ENCODE measurements around the gene KRTAP9-2.
"Not testable (repeated sequence)": the region's sequence is repeated elsewhere in the genome, so short reads cannot be mapped to it uniquely, and the experiment has no call there.

Gene KRTAP9-2, protein sequence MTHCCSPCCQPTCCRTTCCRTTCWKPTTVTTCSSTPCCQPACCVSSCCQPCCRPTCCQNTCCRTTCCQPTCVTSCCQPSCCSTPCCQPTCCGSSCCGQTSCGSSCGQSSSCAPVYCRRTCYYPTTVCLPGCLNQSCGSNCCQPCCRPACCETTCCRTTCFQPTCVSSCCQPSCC

DNA sequence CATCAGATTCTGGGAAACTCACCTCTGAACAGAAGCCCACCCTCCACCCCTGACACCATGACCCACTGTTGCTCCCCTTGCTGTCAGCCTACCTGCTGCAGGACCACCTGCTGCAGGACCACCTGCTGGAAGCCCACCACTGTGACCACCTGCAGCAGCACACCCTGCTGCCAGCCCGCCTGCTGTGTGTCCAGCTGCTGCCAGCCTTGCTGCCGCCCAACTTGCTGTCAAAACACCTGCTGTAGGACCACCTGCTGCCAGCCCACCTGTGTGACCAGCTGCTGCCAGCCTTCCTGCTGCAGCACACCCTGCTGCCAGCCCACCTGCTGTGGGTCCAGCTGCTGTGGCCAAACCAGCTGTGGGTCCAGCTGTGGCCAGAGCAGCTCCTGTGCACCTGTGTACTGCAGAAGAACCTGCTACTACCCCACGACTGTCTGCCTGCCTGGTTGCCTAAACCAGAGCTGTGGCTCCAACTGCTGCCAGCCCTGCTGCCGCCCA is at the start of gene KRTAP9-2:
TSS of gene KRTAP9-2 (plus strand) at position 51 of the 498 bp plus-strand sequence. CDS start at position 58, 7 bp downstream.
- not testable (repeated sequence) for DNase-seq

DNA sequence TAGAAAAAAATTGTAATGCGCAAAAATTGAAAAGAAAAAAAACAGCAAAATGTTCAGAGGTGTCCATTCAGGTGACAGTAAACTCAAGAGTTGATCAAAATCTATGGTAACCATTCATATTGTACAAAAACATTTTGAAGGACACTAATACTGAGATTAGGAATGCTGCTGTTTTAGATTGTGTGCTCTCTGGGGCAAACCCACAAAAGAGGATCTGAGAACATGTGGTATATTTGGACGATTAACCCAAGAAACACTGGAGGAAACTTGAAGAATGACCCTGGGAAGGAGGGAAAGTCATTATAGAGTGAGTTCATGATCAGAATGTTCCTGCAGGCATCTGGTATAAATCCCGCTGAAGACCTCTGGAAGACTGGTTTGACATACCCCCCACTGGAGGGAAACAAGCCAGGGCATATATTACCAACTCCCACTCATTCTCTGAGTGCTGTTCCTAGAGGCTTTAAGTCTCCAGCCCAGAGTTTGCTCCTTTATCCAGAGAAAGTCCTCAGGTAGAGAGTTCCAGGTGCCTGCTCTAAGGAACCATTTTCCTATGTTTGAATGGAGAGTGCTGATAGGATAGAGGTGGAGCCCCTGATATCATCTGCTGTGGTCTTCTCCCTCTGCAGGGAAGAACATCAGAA is 49.6 kb upstream of the KRTAP9-2 start:
- DNase-seq = no peak

DNA sequence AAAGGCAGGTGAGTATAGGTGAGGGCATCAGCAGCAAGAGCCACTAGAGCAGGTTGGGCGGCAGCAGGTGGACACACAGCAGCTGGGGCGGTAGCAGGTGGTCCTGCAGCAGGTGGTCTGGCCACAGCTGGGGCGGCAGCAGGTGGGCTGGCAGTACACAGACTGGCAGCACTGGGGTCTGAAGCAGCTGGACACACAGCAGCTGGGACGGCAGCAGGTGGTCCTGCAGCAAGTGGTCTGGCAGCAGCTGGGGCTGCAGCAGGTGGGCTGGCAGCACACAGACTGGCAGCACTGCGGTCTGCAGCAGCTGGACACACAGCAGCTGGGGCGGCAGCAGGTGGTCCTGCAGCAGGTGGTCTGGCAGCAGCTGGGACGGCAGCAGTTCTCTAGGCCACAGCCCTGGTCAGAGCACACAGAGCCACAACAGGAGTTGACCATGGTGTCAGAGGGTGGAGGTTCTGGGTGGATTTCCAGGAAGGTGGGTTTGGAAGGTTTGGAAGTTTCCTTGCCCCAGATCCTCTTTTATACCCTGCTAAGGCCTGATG is 48.6 kb upstream of the KRTAP9-2 start, which contains the start of gene KRTAP4-2:
TSS of gene KRTAP4-2 (minus strand) at position 495 of the 545 bp plus-strand sequence. CDS start at position 438, 57 bp downstream.
- no peak for DNase-seq

DNA sequence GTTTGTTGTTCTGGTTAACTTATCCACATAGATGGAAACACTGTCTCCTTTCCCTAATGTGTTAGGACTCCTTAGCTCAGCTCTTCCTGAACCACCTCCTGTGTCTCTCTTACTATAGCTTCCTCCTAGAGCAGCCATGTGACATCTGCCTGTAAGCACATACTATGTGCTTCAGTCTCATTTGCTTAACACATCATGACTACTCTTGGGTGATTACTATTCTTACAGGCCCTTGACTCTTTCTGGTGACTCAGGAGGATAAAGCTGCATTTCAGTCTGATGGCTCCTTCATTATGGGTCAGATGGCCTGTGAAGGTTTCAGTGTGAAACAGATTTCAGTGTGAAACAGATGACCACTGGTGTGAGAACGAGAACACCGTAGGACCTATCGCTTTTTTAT is 48.1 kb upstream of the KRTAP9-2 start:
- no peak for DNase-seq

DNA sequence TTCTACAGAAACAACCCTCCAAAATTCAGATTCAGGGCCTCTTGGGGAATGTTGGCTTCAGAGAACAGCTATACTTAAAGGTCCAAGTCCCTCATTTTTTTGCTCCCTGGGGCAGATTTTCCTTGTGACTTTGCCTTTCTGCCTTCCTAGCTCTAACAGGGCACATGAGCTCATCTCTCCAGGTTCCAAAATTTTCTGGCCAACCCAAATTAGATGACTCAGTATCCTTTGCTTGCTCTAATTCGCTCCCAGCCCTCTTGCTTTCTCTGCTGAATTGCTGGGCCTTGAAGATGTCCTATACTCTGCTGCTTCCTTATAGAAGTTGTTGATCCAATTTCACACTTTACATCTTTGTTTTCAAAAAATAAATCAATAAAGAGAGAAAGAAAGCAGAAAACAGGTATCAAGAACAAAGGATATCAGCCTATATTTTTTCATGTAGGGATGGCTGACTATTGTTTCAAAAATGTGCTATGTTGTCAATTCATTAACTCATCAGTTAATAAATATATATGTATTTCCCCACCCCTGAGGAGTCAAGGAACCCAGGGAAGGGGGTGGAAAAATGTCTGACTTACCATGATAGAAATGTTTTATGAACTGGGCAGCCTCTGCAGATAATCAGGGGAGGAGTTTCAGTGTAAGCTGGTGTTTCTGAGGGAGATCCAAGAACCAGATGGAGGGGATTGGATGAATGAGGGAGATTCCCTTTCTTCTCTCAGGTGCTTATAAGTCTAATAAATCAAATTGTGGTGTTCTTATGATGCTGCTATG is 47.4 kb upstream of the KRTAP9-2 start:
- no peak for DNase-seq

DNA sequence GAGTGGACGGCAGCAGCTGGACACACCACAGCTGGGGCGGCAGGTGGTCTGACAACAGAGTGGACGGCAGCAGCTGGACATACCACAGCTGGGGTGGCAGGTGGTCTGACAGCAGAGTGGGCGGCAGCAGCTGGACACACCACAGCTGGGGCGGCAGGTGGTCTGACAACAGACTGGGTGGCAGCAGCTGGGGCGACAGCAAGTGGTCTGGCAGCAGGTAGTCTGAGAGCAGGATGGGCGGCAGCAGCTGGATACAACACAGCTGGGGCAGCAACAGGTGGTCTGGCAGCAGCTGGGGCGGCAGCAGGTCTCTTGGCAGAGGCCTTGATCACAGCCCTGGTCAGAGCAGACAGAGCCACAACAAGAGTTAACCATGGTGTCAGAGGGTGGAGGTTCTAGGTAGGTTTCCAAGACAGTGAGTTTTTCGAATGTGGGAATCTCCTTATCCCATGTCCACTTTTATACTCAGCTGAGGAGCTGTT is 41.9 kb upstream of the KRTAP9-2 start, which contains the start of gene KRTAP4-1:
TSS of gene KRTAP4-1 (minus strand) at position 432 of the 482 bp plus-strand sequence. CDS start at position 375, 57 bp downstream.
- no peak for DNase-seq

DNA sequence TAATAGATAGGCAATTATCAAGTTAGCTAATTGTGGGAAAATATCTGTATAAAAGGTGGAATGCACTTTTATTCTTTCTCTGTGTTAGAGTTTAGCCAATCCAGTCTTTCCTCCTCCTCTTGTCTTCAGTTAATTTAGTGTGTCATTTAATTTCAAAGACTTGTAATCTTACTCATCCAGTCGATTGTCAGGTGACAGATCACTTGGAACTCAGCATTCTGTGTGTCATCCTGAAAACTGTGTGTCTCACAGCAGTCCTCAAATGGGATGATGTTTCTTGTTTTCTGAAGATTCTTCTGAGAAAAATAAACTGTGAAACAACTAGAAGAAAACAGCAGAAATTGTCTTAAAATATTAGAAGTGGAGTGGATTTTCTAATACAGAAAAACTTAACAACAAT is 41.4 kb upstream of the KRTAP9-2 start:
- no peak for DNase-seq

DNA sequence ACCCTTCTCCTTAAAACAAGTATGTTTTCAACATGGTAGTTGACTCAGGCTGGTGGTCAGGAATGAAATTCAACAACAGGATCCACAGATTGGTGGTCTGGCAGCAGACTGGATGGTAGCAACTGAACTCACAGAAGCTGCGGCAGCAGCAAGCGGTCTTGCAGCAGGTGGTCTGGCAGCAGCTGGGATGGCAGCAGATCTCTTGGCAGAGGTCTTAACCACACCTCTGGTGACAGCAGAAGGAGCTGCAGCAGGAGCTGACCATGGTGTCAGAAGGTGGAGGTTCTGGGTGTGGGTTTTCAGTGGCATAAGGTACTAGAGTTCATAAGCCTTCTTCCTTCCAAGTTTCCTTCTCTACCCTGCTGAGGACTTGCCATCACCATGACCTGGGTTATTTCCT is 39.6 kb upstream of the KRTAP9-2 start:
- DNase-seq = no peak

DNA sequence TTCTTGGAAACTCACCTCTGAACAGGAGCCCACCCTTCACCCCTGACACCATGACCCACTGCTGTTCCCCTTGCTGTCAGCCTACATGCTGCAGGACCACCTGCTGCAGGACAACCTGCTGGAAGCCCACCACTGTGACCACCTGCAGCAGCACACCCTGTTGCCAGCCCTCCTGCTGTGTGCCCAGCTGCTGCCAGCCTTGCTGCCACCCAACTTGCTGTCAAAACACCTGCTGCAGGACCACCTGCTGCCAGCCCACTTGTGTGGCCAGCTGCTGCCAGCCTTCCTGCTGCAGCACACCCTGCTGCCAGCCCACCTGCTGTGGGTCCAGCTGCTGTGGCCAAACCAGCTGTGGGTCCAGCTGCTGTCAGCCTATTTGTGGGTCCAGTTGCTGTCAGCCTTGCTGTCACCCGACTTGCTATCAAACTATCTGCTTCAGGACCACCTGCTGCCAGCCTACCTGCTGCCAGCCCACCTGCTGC is 36.6 kb upstream of the KRTAP9-2 start, which contains the start of gene KRTAP9-1:
TSS of gene KRTAP9-1 (plus strand) at position 51 of the 482 bp plus-strand sequence. CDS start at position 51, 0 bp downstream.
- not testable (repeated sequence) for DNase-seq

DNA sequence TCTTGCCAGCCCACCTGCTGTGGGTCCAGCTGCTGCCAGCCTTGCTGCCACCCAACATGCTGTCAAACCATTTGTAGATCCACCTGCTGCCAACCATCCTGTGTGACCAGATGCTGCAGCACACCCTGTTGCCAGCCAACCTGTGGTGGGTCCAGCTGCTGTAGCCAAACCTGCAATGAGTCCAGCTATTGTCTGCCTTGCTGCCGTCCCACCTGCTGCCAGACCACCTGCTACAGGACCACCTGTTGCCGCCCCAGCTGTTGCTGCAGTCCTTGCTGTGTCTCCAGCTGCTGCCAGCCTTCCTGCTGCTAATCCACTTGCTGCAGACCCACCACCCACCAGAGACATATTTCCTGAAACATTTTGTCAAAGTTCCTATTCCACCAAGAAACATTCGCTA is 36.1 kb upstream of the KRTAP9-2 start:
- no peak for DNase-seq

DNA sequence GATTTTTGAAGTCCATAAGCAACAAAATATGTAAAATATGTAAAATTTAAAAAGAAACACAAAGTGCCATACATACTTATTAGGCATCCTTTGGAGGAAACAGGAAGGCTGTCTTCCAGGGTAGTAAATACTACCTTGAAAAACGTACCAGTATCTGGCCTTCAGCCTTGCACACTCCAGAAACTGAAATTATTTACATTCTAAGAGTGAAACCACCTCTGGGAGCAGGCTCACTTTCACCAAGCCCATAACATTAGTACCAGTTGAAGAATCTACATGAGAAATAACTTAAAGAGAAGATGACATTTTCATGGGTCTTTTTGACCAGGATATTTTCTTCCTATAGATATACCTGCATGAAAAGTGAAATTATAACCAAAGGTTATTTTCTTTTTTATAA is 30.4 kb upstream of the KRTAP9-2 start:
- no peak for DNase-seq

DNA sequence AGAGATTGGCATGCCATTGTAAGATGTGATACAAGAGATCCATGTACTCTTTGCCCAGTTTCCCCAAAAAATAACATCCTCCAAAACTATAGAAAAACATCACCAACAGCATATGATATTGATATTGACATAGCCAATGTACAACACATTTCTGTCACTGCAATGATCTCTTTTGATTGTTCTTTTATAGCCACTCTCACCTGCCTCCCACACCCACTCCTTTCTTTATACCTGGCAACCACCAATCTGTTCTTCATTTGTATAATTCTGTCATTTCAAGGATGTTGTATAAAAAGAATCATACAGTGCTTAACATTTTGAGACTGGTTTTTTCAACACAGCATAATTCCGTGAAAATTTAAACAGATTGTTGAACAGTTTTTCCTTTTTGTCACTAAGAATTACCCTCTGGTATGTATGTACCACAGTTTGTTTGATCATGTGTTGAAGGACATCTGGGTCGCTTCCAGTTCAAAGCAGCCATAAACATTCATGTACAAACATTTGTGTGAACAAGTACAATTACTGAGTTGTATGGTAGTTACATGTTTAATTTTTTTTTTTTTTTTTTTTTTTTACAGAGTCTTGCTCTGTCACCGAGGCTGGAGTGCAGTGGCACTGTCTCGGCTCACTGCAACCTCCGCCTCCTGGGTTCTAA is 26.9 kb upstream of the KRTAP9-2 start:
- DNase-seq = no peak

DNA sequence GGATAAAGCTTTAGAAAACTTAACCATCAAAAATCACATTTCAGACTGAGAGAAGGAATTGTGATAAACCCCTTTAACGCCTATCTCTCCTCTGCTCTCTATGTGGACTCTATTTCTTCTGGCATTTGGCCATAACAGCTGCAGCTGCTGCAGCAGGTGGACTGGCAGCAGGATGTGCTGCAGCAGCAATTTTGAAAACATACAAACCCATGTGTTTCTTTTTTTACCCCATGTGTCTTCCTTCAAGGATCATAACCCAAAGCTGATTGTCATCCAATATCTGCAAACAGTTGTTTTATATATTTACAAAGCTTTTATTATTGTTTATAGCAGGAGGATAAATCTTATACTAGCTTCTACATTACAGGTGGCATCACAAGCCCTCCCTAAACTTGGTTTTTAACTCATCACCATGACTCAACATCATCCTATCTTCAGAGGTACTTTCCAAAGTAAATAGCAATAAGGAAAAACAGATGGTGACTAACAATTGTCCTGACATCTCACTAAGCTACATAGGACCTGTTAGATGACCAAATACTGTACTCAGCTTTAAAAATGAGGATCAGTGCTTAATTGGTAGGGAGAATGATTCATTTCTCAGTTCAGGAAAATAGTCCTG is 14.5 kb upstream of the KRTAP9-2 start:
- no peak for DNase-seq

DNA sequence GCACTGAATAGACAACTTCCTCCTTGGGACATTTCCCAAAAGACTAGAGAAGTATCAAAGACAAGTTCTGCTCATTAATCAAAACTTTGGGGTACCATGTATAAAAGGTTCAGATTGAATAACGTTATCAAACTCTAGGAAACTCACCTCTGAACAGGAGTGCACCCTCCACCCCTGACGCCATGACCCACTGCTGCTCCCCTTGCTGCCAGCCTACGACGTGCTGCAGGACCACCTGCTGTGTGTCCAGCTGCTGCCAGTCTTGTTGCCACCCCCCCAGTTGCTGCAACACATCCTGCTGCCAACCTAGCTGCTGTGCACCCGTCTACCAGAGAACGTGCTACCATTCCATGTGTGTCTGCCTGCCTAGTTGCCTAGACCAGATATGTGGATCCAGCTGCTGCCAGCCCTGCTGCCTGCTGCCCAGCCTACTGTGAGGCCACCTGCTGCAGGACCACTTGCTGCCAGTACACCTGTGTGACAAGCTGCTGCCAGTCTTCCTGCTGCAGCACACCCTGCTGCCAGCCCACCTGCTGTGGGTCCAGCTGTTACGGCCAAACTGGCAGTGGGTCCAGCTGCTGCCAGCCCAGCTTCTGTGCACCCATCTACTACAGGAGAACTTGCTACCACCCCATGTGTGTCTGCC is 13.8 kb upstream of the KRTAP9-2 start:
- DNase-seq = no peak

DNA sequence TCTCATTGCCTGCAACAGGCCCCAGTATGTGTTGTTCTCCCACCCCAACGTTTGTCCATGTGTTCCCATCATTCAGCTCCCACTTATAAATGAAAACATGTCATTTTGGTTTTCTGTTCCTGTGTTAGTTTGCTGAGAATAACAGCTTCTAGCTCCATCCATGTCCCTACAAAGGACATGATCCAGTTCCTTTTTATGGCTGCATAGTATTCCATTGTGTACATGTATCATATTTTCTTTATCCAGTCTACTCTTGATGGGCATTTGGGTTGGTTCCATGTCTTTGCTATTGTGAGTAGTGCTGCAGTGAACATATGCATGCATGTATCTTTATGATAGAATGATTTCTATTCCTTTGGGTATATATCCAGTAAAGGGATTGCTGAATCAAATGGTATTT is 10.8 kb upstream of the KRTAP9-2 start:
- no peak for DNase-seq

DNA sequence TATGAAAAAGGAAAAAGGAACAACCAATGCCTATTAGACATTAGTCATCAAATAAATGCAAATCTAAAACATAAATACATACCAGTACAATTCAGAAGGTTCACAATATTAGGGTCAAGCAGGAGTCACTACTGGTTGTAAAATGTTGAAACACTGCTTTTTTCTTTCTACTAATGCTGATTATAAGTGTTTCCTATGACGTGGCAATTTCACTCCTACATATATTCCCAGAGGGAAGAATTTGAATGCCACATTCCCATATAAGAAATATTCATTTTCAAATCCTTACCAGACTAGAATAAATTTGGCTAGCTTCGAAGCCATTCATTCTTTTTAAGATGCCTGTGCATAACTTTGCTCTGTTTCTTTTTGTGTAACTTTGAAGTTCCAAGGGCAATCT is 2.6 kb upstream of the KRTAP9-2 start:
- no peak for DNase-seq

DNA sequence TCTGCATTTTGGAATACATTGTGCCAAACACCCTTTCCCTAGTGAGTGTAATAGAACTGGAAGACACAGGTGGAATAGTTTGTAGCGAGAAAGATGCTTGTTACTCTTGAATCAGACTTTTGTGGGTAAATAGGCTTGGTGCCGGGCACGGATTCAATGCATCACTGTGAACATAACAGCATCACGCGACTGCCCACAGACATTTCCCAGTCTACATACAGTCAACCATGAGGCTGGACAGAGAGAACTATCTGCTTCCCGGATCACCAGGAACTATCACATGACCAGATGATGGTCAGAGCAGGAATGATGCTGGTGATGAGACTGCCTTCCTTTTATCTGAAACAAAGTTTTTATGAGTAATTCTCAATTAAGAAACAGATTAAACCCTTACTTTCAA is 397 bp upstream of the KRTAP9-2 start:
- DNase-seq = no peak

DNA sequence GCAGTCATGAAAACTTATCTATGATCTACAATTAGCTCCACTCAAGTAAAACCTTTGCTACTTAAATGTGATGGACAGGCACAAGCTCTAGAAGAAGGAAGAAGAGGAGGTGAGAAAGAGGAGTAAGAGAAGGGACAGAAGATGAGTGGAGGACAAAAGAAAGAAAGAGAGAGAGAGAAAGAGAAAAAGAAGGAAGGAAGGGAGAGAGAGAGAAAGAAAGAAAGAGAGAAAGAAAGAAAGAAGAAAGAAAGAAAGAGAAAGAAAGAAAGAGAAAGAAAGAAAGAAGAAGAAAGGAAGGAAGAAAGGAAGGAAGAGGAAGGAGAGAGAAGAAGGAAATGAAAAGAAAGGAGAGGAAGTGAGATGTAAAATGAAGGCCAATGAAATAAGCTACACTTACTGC is 3.6 kb downstream of the KRTAP9-2 start:
- DNase-seq = no peak

DNA sequence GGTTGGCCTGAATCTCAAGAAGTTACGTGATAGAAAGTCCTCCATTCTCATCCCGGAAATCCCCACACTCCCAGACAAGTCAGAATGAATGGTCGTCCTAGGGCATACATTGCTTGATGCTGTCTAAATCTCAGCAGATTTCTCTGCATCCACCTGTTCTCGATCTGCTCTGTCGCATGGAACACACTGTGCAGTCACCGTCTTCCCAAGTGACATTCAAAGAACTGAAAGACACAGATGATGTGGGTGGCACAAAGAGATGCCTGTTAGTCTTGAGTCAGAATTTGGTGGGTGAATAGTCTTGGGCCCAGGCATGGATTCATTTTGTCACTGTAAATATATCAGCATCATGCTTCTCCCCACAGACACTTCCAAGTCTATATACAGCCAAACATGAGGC is 5.3 kb downstream of the KRTAP9-2 start:
- DNase-seq = no peak

DNA sequence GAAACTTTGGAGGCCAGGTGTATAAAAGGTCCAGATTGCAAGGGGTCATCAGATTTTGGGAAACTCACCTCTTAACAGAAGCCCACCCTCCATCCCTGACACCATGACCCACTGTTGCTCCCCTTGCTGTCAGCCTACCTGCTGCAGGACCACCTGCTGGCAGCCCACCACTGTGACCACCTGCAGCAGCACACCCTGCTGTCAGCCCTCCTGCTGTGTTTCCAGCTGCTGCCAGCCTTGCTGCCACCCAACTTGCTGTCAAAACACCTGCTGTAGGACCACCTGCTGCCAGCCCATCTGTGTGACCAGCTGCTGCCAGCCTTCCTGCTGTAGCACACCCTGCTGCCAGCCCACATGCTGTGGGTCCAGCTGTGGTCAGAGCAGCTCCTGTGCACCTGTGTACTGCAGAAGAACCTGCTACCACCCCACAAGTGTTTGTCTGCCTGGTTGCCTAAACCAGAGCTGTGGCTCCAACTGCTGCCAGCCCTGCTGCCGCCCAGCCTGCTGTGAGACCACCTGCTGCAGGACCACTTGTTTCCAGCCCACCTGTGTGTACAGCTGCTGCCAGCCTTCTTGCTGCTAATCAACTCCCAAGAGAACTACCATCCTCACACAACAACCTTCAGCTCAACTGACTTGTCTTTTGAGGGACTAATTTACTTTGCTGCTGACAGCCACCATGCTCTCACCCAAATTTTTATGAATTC is 6.1 kb downstream of the KRTAP9-2 start, which contains the start of gene KRTAP9-3:
TSS of gene KRTAP9-3 (plus strand) at position 51 of the 707 bp plus-strand sequence. CDS start at position 104, 53 bp downstream.
- not testable (repeated sequence) for DNase-seq

All from activated naive CD4-positive, alpha-beta T cell treated with Interleukin-2 at 50 U/mL for 16 hours (primary cell).